ENCODE data around the gene ORC5. TPM values are rescaled to one million over a fixed set of nuclear protein-coding genes. Genes with fewer than 3 reads are reported as not detected.

The ORC5 gene
- total RNA-seq, 3 donors from 2014 or later: 13.3 to 29.9 (median 26.5) TPM

DNA sequence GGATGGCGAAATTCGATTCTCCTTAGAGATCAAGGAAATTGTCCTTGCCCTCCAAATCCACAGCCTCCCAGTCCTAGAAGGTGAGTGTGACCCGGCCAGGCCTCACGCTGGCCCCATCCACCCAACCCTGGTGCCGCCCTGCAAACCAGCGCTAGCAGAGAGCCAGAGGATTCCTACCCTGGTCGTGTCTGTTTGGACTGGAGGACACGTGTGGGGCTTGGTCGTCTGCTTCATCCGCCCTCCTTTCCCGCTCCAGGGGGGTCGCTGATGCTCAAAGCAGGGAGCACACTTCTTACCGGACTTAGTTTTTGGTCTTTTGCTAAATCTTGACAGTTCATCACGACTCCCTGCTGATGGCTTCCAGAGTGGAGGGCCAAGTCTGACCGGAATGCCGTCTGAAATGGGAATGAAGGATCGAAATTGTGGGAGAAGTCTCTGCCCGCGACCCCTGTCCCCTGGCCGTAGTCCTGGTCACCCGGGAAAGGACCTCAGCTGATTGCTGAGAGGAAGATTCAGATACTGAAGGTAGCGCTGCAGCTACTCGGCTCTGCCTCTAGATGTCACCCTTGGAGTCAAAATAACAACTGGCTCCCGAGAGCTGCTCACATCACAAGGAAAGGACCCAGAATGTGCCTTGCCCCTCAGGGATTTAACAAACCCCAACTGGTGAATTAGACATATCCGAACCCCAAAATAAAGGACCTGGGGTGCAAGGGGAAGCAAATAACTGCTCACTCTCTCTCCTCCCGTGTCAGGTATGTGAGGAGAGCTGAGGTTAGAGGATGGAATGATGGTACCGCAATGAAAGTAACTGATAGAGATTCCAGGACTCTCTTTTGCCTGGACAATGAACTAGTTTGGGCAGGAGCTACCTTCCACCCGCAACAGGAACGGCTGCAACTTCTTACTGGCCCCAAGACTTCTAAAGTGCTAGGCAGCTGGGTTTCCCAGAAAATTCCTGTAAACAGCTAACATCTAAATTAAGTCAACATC is 23.5 kb upstream of the ORC5 start:
- H3K36me3 ChIP-seq: no peaks in the 10 kb centered on the region
- peaks cover 0 to 3% of the 10 kb centered on the region in 2 donors for H3K27me3 ChIP-seq
- H3K9me3 ChIP-seq: no peaks in the 10 kb centered on the region
- no peak overlapping the region for H3K27ac ChIP-seq
- TF ChIP-seq, protein P1, sequence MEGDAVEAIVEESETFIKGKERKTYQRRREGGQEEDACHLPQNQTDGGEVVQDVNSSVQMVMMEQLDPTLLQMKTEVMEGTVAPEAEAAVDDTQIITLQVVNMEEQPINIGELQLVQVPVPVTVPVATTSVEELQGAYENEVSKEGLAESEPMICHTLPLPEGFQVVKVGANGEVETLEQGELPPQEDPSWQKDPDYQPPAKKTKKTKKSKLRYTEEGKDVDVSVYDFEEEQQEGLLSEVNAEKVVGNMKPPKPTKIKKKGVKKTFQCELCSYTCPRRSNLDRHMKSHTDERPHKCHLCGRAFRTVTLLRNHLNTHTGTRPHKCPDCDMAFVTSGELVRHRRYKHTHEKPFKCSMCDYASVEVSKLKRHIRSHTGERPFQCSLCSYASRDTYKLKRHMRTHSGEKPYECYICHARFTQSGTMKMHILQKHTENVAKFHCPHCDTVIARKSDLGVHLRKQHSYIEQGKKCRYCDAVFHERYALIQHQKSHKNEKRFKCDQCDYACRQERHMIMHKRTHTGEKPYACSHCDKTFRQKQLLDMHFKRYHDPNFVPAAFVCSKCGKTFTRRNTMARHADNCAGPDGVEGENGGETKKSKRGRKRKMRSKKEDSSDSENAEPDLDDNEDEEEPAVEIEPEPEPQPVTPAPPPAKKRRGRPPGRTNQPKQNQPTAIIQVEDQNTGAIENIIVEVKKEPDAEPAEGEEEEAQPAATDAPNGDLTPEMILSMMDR (IDR thresholded peaks at IDR 0.05): peak in 2 of 3 donors; percentile 60 to 68
- TF ChIP-seq POLR2AphosphoS5 (IDR thresholded peaks at IDR 0.05): no peak
- TF ChIP-seq POLR2A (IDR thresholded peaks at IDR 0.05): no peak
- H3K4me1 ChIP-seq: no peaks in the 10 kb centered on the region
- intact Hi-C loops (cut with DNase I; ENCODE audit: low total_unique reads): no loop called here
- H3K4me3 ChIP-seq: peak overlapping the region in 1 of 3 donors; percentile 35
- peak in 1 of 2 donors; percentile 18 for DNase-seq (ENCODE audit: low spot score in 2 of 2)

DNA sequence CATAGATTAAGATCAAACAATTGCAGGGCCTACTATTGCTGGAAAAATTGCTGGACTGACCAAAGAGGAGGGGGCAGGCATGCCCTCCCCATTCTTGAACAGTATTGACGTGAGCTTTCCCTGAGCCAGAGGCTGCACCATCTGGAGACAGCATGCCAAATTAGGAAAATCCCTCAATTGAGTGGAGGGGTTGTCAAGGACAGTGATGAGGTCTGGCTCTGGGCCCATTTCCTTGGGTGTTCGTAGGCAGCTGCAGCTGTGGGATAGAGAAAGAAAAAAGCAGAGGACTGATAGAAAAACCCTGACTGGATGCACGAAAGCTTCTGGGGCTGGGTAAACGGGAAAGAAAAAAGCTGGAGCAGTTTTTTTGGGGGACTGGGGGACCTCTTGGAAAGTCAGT is 22.8 kb upstream of the ORC5 start:
- Histone ChIP-seq H3K9me3 (no peaks in the 10 kb centered on the region), H3K27me3 (peaks cover 0 to 3% of the 10 kb centered on the region in 2 donors), H3K36me3 (no peaks in the 10 kb centered on the region), H3K27ac (no peak overlapping the region), H3K4me3 (no peak overlapping the region), H3K4me1 (no peaks in the 10 kb centered on the region)
- TF ChIP-seq POLR2AphosphoS5 (IDR thresholded peaks at IDR 0.05) (no peak), POLR2A (IDR thresholded peaks at IDR 0.05) (no peak)
- TF ChIP-seq, protein P1 (IDR thresholded peaks at IDR 0.05): no peak
- no peak for DNase-seq (ENCODE audit: low spot score in 2 of 2)
- intact Hi-C loops (cut with DNase I; ENCODE audit: low total_unique reads): no loop called here

DNA sequence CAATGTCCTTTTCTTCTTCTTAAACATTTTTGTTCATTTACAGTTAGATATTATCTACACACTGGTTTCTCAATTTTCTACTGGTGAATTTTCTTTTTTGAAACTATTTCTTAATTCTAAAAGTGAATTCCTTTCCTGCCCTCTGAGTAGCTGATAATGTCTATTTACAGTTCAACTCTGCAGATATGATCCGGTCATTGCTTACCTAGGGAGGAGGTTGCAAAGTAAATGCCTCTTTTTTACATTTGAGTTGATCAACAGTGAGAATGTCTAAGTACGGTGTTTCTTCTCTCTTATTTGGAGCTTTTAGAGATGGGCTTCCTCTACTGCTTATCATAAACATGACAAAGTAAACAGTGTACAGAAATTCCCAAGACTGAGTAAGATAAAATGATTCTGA is 20.6 kb upstream of the ORC5 start:
- Histone ChIP-seq H3K4me3 (no peak overlapping the region), H3K27ac (no peak overlapping the region), H3K36me3 (no peaks in the 10 kb centered on the region), H3K4me1 (no peaks in the 10 kb centered on the region), H3K9me3 (no peaks in the 10 kb centered on the region), H3K27me3 (peaks cover 0 to 3% of the 10 kb centered on the region in 2 donors)
- intact Hi-C loops (cut with DNase I; ENCODE audit: low total_unique reads): no loop called here
- DNase-seq (ENCODE audit: low spot score in 2 of 2): no peak
- TF ChIP-seq, protein P1 (IDR thresholded peaks at IDR 0.05): no peak
- TF ChIP-seq POLR2AphosphoS5 (IDR thresholded peaks at IDR 0.05) (no peak), POLR2A (IDR thresholded peaks at IDR 0.05) (no peak)

DNA sequence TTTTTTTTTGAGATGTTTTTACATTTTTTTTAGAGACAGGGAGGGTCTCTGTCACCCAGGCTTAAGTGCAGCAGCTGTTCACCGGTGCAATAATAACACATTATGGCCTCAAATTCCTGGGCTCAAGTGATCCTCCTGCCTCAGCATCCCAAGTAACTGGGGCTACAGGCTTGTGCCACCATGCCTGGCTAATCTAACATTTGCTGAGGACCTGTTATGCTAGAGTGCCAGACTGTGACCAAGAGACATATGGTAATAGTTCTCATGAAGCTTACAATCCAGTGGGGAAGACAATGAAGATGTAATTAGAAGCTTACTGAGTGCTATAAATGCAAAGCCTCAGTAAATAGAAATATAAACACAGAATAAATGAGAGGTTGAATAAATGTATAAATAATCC is 17.6 kb upstream of the ORC5 start:
- no peak for TF ChIP-seq POLR2AphosphoS5 (IDR thresholded peaks at IDR 0.05)
- TF ChIP-seq, protein P1 (IDR thresholded peaks at IDR 0.05): no peak
- no peak for TF ChIP-seq POLR2A (IDR thresholded peaks at IDR 0.05)
- Histone ChIP-seq H3K36me3 (no peaks in the 10 kb centered on the region), H3K4me3 (no peak overlapping the region), H3K27ac (no peak overlapping the region), H3K4me1 (no peaks in the 10 kb centered on the region), H3K9me3 (no peaks in the 10 kb centered on the region), H3K27me3 (no peaks in the 10 kb centered on the region)
- intact Hi-C loops (cut with DNase I; ENCODE audit: low total_unique reads): no loop called here
- no peak for DNase-seq (ENCODE audit: low spot score in 2 of 2)

DNA sequence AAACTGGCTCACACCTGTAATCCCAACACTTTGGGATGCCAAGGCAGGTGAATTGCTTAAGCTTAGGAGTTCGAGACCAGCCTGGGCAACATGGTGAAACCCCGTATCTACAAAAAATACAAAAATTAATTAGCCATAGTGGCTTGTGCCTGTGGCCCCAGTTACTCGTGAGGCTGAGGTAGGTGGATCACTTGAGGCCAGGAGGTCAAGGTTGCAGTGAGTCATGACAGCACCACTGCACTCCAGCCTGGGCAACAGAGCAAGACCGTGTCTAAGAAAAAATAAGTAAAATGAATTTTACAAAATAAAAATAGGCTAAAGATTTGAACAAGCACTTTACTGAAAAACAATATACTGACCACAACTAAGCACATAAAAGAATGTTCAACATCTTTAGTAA is 9.8 kb upstream of the ORC5 start:
- no peaks in the 10 kb centered on the region for H3K27me3 ChIP-seq
- no peak for DNase-seq (ENCODE audit: low spot score in 2 of 2)
- no peak overlapping the region for H3K27ac ChIP-seq
- H3K9me3 ChIP-seq: peaks cover 0 to 4% of the 10 kb centered on the region in 2 donors
- H3K4me1 ChIP-seq: no peaks in the 10 kb centered on the region
- intact Hi-C loops (cut with DNase I; ENCODE audit: low total_unique reads): no loop called here
- no peak overlapping the region for H3K4me3 ChIP-seq
- no peaks in the 10 kb centered on the region for H3K36me3 ChIP-seq
- no peak for TF ChIP-seq POLR2A (IDR thresholded peaks at IDR 0.05)
- TF ChIP-seq, protein P1 (IDR thresholded peaks at IDR 0.05): no peak
- no peak for TF ChIP-seq POLR2AphosphoS5 (IDR thresholded peaks at IDR 0.05)
